Natural killer cell (primary cell): Measurements from ENCODE around the gene MT1H. TPM values are rescaled to one million over a fixed set of nuclear protein-coding genes. Genes with fewer than 3 reads are reported as not detected.

Experiments used
- ATAC-seq, 3 donors: fragments of 150-1000 bp in 2 of 3; fragments of 200-7000 bp in 1 of 3; cut with Tn5 transposase; 1 replicate in 1 of 3; 2 replicates in 2 of 3; pipeline ENCODE4 v1.10.0; 2021; ENCODE audit warnings: mild to moderate bottlenecking in 2 of 3, moderate library complexity in 2 of 3
- DNase-seq, 2 donors: peaks; one replicate each; pipeline versions ENCODE4 v3.0.0 to v3.0.0-alpha.2; 2013 to 2021; ENCODE audit warnings: mixed read lengths in 1 of 2
- H3K27ac ChIP-seq: one replicate; pipeline ENCODE4 v1.5.1; 2013; ENCODE audit warnings: mild to moderate bottlenecking, low read length
- H3K27me3 ChIP-seq: one replicate; pipeline ENCODE4 v1.6.1; 2013; ENCODE audit warnings: low read length; ENCODE audit not compliant: control insufficient read depth, insufficient read depth
- H3K36me3 ChIP-seq: one replicate; pipeline ENCODE4 v1.6.1; 2013; ENCODE audit warnings: low read length; ENCODE audit not compliant: control insufficient read depth, insufficient read depth
- H3K4me1 ChIP-seq: one replicate; pipeline ENCODE4 v1.6.1; 2013; ENCODE audit warnings: low read length; ENCODE audit not compliant: control insufficient read depth, insufficient read depth
- H3K4me3 ChIP-seq: one replicate; pipeline ENCODE4 v1.5.1; 2013; ENCODE audit warnings: low read length
- H3K9me3 ChIP-seq: one replicate; pipeline ENCODE4 v1.6.1; 2013; ENCODE audit warnings: low read length; ENCODE audit not compliant: control insufficient read depth, insufficient read depth
- H3K27ac Mint-ChIP-seq, 2 donors: one replicate each; pipeline ENCODE4 v1.8.0; 2022; ENCODE audit warnings: mild to moderate bottlenecking in 2 of 2, mixed read lengths in 2 of 2, moderate library complexity in 1 of 2
- H3K27me3 Mint-ChIP-seq, 2 donors: one replicate each; pipeline ENCODE4 v1.8.0; 2022; ENCODE audit warnings: low read depth in 2 of 2, mixed read lengths in 2 of 2
- H3K36me3 Mint-ChIP-seq: one replicate; pipeline ENCODE4 v1.8.0; 2022; ENCODE audit warnings: mixed read lengths
- H3K4me1 Mint-ChIP-seq, 2 donors: one replicate each; pipeline ENCODE4 v1.8.0; 2022; ENCODE audit warnings: mixed read lengths in 2 of 2
- H3K4me3 Mint-ChIP-seq: one replicate; pipeline ENCODE4 v1.8.0; 2022; ENCODE audit warnings: mild to moderate bottlenecking, moderate library complexity, mixed read lengths
- H3K9me3 Mint-ChIP-seq, 2 donors: one replicate each; pipeline ENCODE4 v1.8.0; 2022; ENCODE audit warnings: mixed read lengths in 2 of 2
- CTCF ChIP-seq: fragments of 200-600 bp; IDR thresholded peaks from one replicate; pipeline ENCODE4 v1.8.0; 2022; ENCODE audit warnings: antibody characterized with exemption
- WGBS: methylation state at CpG from one replicate; pipeline ENCODE4 v1.1.7; 2013; ENCODE audit warnings: missing lambda C conversion rate; ENCODE audit not compliant: insufficient coverage; 5-methylcytosine and 5-hydroxymethylcytosine counted together
- intact Hi-C: fragments of 100-400 bp; cut with micrococcal nuclease; formaldehyde crosslinking; loops from one replicate; pipeline ENCODE4 v1.14.2; 2022
- total RNA-seq, 4 donors: library from RNA; stranded (reverse); fragments of 120-200 nt in 1 of 4; gene quantifications; one replicate each; pipeline versions ENCODE4 v1.2.3 to v1.2.4, GENCODE V29; 2013 to 2022

MT1H gene
- total RNA-seq, 3 donors from 2014 or later (not counting 1 experiment from before 2014, with no cell fraction given): not detected

- DNase-seq: no peak
- intact Hi-C loops: no loop called here
- 44% methylated on average over 5 of the region's 5 CpGs for WGBS
- ATAC-seq: no peak
- Mint-ChIP-seq H3K4me1 (peaks cover 16 to 21% of the 10 kb centered on the region in 2 donors), H3K27me3 (peaks cover 53 to 66% of the 10 kb centered on the region in 2 donors), H3K36me3 (no peaks in the 10 kb centered on the region), H3K27ac (no peak overlapping the region), H3K4me3 (peak overlapping the region; percentile 74), H3K9me3 (no peaks in the 10 kb centered on the region)
- Histone ChIP-seq H3K9me3 (no peaks in the 10 kb centered on the region), H3K4me3 (no peak overlapping the region), H3K27ac (no peak overlapping the region), H3K27me3 (peaks cover 15% of the 10 kb centered on the region), H3K36me3 (no peaks in the 10 kb centered on the region), H3K4me1 (peaks cover 18% of the 10 kb centered on the region)
- TF ChIP-seq CTCF: no peak
Observed at GRCh38 chr16:56643833-56644232, 25.8 kb upstream of the MT1H start.

GRCh38 chr16:56645311-56645710, 24.3 kb upstream of the MT1H start:
- DNase-seq (no peak), ATAC-seq (no peak)
- H3K4me3 Mint-ChIP-seq: no peak overlapping the region
- H3K9me3 Mint-ChIP-seq: no peaks in the 10 kb centered on the region
- peaks cover 46 to 59% of the 10 kb centered on the region in 2 donors for H3K27me3 Mint-ChIP-seq
- 86% methylated on average over 1 of the region's 1 CpG for WGBS
- no peaks in the 10 kb centered on the region for H3K36me3 Mint-ChIP-seq
- Histone ChIP-seq H3K36me3 (no peaks in the 10 kb centered on the region), H3K4me1 (peaks cover 18% of the 10 kb centered on the region), H3K4me3 (no peak overlapping the region), H3K9me3 (no peaks in the 10 kb centered on the region), H3K27me3 (peaks cover 9% of the 10 kb centered on the region), H3K27ac (no peak overlapping the region)
- no peak overlapping the region for H3K27ac Mint-ChIP-seq
- peaks cover 16 to 21% of the 10 kb centered on the region in 2 donors for H3K4me1 Mint-ChIP-seq
- intact Hi-C loops: no loop called here
- TF ChIP-seq CTCF: no peak

GRCh38 chr16:56645838-56646237, 23.8 kb upstream of the MT1H start:
- Mint-ChIP-seq H3K4me3 (no peak overlapping the region), H3K27ac (no peak overlapping the region), H3K4me1 (peaks cover 16 to 21% of the 10 kb centered on the region in 2 donors), H3K27me3 (peaks cover 44 to 54% of the 10 kb centered on the region in 2 donors), H3K9me3 (no peaks in the 10 kb centered on the region), H3K36me3 (no peaks in the 10 kb centered on the region)
- Histone ChIP-seq H3K9me3 (no peaks in the 10 kb centered on the region), H3K27me3 (peaks cover 9% of the 10 kb centered on the region), H3K4me1 (peaks cover 18% of the 10 kb centered on the region), H3K27ac (no peak overlapping the region), H3K4me3 (no peak overlapping the region), H3K36me3 (no peaks in the 10 kb centered on the region)
- 0% methylated on average over 1 of the region's 1 CpG for WGBS
- DNase-seq (no peak), ATAC-seq (no peak)
- intact Hi-C loops: no loop called here
- TF ChIP-seq CTCF: no peak
